A549 (cell line): ENCODE results near the gene ETF1. TPM values are rescaled to one million over a fixed set of nuclear protein-coding genes. Genes with fewer than 3 reads are reported as not detected.

Experiments used
- ATOH8 ChIP-seq: fragments of 250-450 bp; sonication (Bioruptor Pico); IDR thresholded peaks from 2 replicates; pipeline ENCODE4 v1.5.0; 2020; ENCODE audit warnings: low read depth, mild to moderate bottlenecking, moderate library complexity
- BHLHE40 ChIP-seq: IDR thresholded peaks from 2 replicates; pipeline ENCODE4 v1.6.1; 2012; ENCODE audit warnings: low read depth, low read length, inconsistent platforms
- CBX2 ChIP-seq: fragments of 200-600 bp; sonication (generic); IDR thresholded peaks from 2 replicates; pipeline ENCODE4 v1.6.1; 2016; ENCODE audit warnings: low read depth, mild to moderate bottlenecking, borderline replicate concordance
- CHD2 ChIP-seq: fragments of 150-350 bp; IDR thresholded peaks from 2 replicates; pipeline ENCODE4 v1.6.1; 2014; ENCODE audit warnings: low read length; ENCODE audit not compliant: partially characterized antibody
- E2F6 ChIP-seq: IDR thresholded peaks from 2 replicates; pipeline ENCODE4 v1.6.1; 2012; ENCODE audit warnings: low read depth, borderline replicate concordance
- EHF ChIP-seq: fragments of 250-450 bp; sonication (Bioruptor Pico); IDR thresholded peaks from 2 replicates; pipeline ENCODE4 v1.5.0; 2020; ENCODE audit warnings: mild to moderate bottlenecking
- ESRRA ChIP-seq: fragments of 150-350 bp; IDR thresholded peaks from 2 replicates; pipeline ENCODE4 v1.6.1; 2014; ENCODE audit warnings: mild to moderate bottlenecking, low read length, borderline replicate concordance
- FOXS1 ChIP-seq: fragments of 250-450 bp; sonication (Bioruptor Pico); IDR thresholded peaks from 2 replicates; pipeline ENCODE4 v1.5.0; 2020; ENCODE audit warnings: mild to moderate bottlenecking, moderate library complexity
- HES2 ChIP-seq: fragments of >200 bp; sonication (Bioruptor Twin); formaldehyde crosslinking; IDR thresholded peaks from 2 replicates; pipeline ENCODE4 v1.6.1; 2016
- HEYL ChIP-seq: fragments of 250-450 bp; sonication (Bioruptor Pico); IDR thresholded peaks from 2 replicates; pipeline ENCODE4 v1.8.0; 2021; ENCODE audit warnings: mild to moderate bottlenecking, moderate library complexity
- HMGXB4 ChIP-seq: fragments of 250-450 bp; sonication (Bioruptor Pico); IDR thresholded peaks from 2 replicates; pipeline ENCODE4 v1.5.0; 2021; ENCODE audit warnings: mild to moderate bottlenecking, moderate library complexity, borderline replicate concordance
- HOXB5 ChIP-seq: fragments of 250-450 bp; sonication (Bioruptor Pico); IDR thresholded peaks from 2 replicates; pipeline ENCODE4 v1.5.0; 2020; ENCODE audit warnings: mild to moderate bottlenecking, moderate library complexity
- JUN ChIP-seq, 2 experiments: fragments of >200 bp; sonication (Bioruptor Twin); formaldehyde crosslinking; IDR thresholded peaks; 2 replicates in 1 of 2; 3 replicates in 1 of 2; pipeline ENCODE4 v1.6.1; 2016 to 2017
- JUNB ChIP-seq: fragments of >200 bp; sonication (Bioruptor Twin); formaldehyde crosslinking; IDR thresholded peaks from 2 replicates; pipeline ENCODE4 v1.6.1; 2016
- KDM1A ChIP-seq: fragments of 200-600 bp; sonication (generic); IDR thresholded peaks from 2 replicates; pipeline ENCODE4 v1.6.1; 2016; ENCODE audit warnings: low read depth, mild to moderate bottlenecking
- MYC ChIP-seq: IDR thresholded peaks from 2 replicates; pipeline ENCODE4 v1.6.1; 2012; ENCODE audit warnings: mild to moderate bottlenecking, inconsistent platforms, low read length, improper control_type of control experiment, borderline replicate concordance
- NFE2L2 ChIP-seq: fragments of 150-350 bp; conservative IDR thresholded peaks from 2 replicates; pipeline ENCODE4 v1.6.1; 2014; ENCODE audit warnings: low read length
- NR3C1 ChIP-seq: fragments of >200 bp; sonication (Bioruptor Twin); formaldehyde crosslinking; IDR thresholded peaks from 3 replicates; pipeline ENCODE4 v1.6.1; 2017
- POLR2AphosphoS2 ChIP-seq: conservative IDR thresholded peaks from 2 replicates; pipeline ENCODE4 v1.6.1; 2012; ENCODE audit warnings: low read length, improper control_type of control experiment, inconsistent platforms
- RAD21 ChIP-seq, 2 experiments: fragments of >200 bp in 1 of 2; sonication (Bioruptor Twin) in 1 of 2; formaldehyde crosslinking in 1 of 2; IDR thresholded peaks in 1 of 2; conservative IDR thresholded peaks in 1 of 2; 2 replicates in 1 of 2; 3 replicates in 1 of 2; pipeline ENCODE4 v1.6.1; 2012 to 2018; ENCODE audit warnings: inconsistent platforms in 1 of 2
- RARB ChIP-seq: fragments of 250-450 bp; sonication (Bioruptor Pico); IDR thresholded peaks from 2 replicates; pipeline ENCODE4 v1.8.0; 2021; ENCODE audit warnings: mild to moderate bottlenecking, moderate library complexity
- RCOR1 ChIP-seq: fragments of 150-350 bp; IDR thresholded peaks from 2 replicates; pipeline ENCODE4 v1.6.1; 2014; ENCODE audit warnings: antibody characterized with exemption, low read length, low read depth
- RFX5 ChIP-seq: fragments of 450-650 bp; IDR thresholded peaks from 2 replicates; pipeline ENCODE4 v1.7.1; 2014; ENCODE audit warnings: antibody characterized with exemption, mild to moderate bottlenecking, moderate library complexity
- TP53 ChIP-seq: fragments of 250-450 bp; sonication (Bioruptor Pico); IDR thresholded peaks from 2 replicates; pipeline ENCODE4 v1.5.0; 2021; ENCODE audit warnings: mild to moderate bottlenecking, moderate library complexity
- USF2 ChIP-seq: fragments of 450-650 bp; IDR thresholded peaks from 2 replicates; pipeline ENCODE4 v1.6.1; 2014; ENCODE audit warnings: antibody characterized with exemption
- ZC3H11A ChIP-seq: fragments of 450-650 bp; IDR thresholded peaks from 2 replicates; pipeline ENCODE4 v1.6.1; 2014; ENCODE audit warnings: antibody characterized with exemption, mild to moderate bottlenecking
- ZFP36 ChIP-seq: fragments of 450-650 bp; IDR thresholded peaks from 2 replicates; pipeline ENCODE4 v1.6.1; 2014; ENCODE audit warnings: borderline replicate concordance; ENCODE audit not compliant: partially characterized antibody
- polyA plus RNA-seq, 4 experiments: library from polyadenylated mRNA; depleted of rRNA in 3 of 4; stranded (reverse); fragments of >200 nt; fragmentation: RNase III in 1 of 4; extraction: RNeasy Plus Mini Kit Qiagen cat#74134 plus additional on column Dnase treatment in 1 of 4; gene quantifications; 2 replicates in 3 of 4; 3 replicates in 1 of 4; pipeline ENCODE4 v1.2.3, GENCODE V29; 2011 to 2017

ETF1 gene
- polyA plus RNA-seq, 2 of the 4 experiments (the other 2 are of a cell fraction): 119 to 161 TPM

GRCh38 chr5:138470322-138471051, 72.5 kb downstream of the ETF1 start (continued):
- TF ChIP-seq HMGXB4 (CRISPR knock-in tag): peak; percentile 0; the same call in 1 of the 2 replicates
- TF ChIP-seq ESRRA: no peak
- TF ChIP-seq HOXB5 (CRISPR knock-in tag): peak; percentile 5; the same call in 1 of the 2 replicates
- TF ChIP-seq JUNB: no peak
- TF ChIP-seq USF2: no peak
- TF ChIP-seq KDM1A: no peak
- peak; percentile 70; the same call in 1 of the 2 replicates for TF ChIP-seq EHF (CRISPR knock-in tag)
- peak; percentile 64 for TF ChIP-seq RARB
- no peak for TF ChIP-seq MYC
- TF ChIP-seq ATOH8 (CRISPR knock-in tag): no peak
- TF ChIP-seq ZC3H11A: no peak
- TF ChIP-seq E2F6: no peak
- no peak for TF ChIP-seq CBX2
- TF ChIP-seq JUN (IDR thresholded peaks at IDR 0.05): no peak
- TF ChIP-seq TP53 (CRISPR knock-in tag): no peak; the same call in 1 of the 2 replicates
- TF ChIP-seq HES2: no peak
- TF ChIP-seq BHLHE40: no peak
- TF ChIP-seq POLR2AphosphoS2: peak; percentile 34
- TF ChIP-seq CHD2: peak; percentile 62
- 0 out of 2 replicates have a peak, but pooled peaks have one; percentile 4 for TF ChIP-seq HEYL
- no peak for TF ChIP-seq RCOR1
- no peak for TF ChIP-seq RAD21 (conservative IDR thresholded peaks at IDR 0.05 in 1 of 2, IDR thresholded peaks at IDR 0.05 in 1 of 2)
- TF ChIP-seq NR3C1: no peak
- no peak for TF ChIP-seq RFX5
- TF ChIP-seq NFE2L2: no peak
- TF ChIP-seq ZFP36: no peak
- 0 out of 2 replicates have a peak, but pooled peaks have one; percentile 5 for TF ChIP-seq FOXS1 (CRISPR knock-in tag)
- TF ChIP-seq, all 56 proteins: peak for 12
